Endometrial microvascular endothelial cells (primary cell): Measurements from ENCODE around the gene EFCAB14. TPM values are rescaled to one million over a fixed set of nuclear protein-coding genes. Genes with fewer than 3 reads are reported as not detected.
"Not testable (repeated sequence)": the region's sequence is repeated elsewhere in the genome, so short reads cannot be mapped to it uniquely, and the experiment has no call there.

Experiments
- in situ Hi-C: cut with HindIII; loops from 2 replicates; pipeline ENCODE4 v1.10.0; 2017; ENCODE audit warnings: low sequenced_read_pairs, low pct_unique_long_range_greater_than_20kb; ENCODE audit errors: inconsistent ontology term
- total RNA-seq: library from RNA; depleted of rRNA; stranded (reverse); fragments of >200 nt; gene quantifications from one replicate; pipeline ENCODE4 v1.2.3, GENCODE V29; 2015; ENCODE audit errors: inconsistent ontology term

EFCAB14 gene
- total RNA-seq, 1 donor from 2014 or later = 46.5 TPM

GRCh38 chr1:46662919-46663318 lies 56.0 kb downstream of the EFCAB14 start:
- in situ Hi-C loops = not testable (repeated sequence)

- in situ Hi-C loops = not testable (repeated sequence)
These were observed 58.8 kb downstream of the EFCAB14 start for GRCh38 chr1:46660116-46660515.

- in situ Hi-C loops = no loop called here
These were observed 59.5 kb downstream of the EFCAB14 start for GRCh38 chr1:46659307-46659870.

- in situ Hi-C loops = no loop called here
These were observed 61.1 kb downstream of the EFCAB14 start for GRCh38 chr1:46657775-46658174.

- in situ Hi-C loops = no loop called here
These were observed 62.3 kb downstream of the EFCAB14 start for GRCh38 chr1:46656643-46657042.

GRCh38 chr1:46655848-46656247 lies 63.1 kb downstream of the EFCAB14 start:
- in situ Hi-C loops = no loop called here

GRCh38 chr1:46654698-46655097 lies 64.2 kb downstream of the EFCAB14 start:
- in situ Hi-C loops = not testable (repeated sequence)

- in situ Hi-C loops = no loop called here
These were observed 64.9 kb downstream of the EFCAB14 start for GRCh38 chr1:46654012-46654411.

- in situ Hi-C loops = no loop called here
These were observed 65.4 kb downstream of the EFCAB14 start for GRCh38 chr1:46653405-46653958.

GRCh38 chr1:46652321-46653100 lies 66.4 kb downstream of the EFCAB14 start:
- in situ Hi-C loops = no loop called here

- in situ Hi-C loops = not testable (repeated sequence)
These were observed 67.8 kb downstream of the EFCAB14 start for GRCh38 chr1:46651152-46651551.

- in situ Hi-C loops = no loop called here
These were observed 68.4 kb downstream of the EFCAB14 start for GRCh38 chr1:46650491-46650890.

- in situ Hi-C loops = no loop called here
These were observed 69.2 kb downstream of the EFCAB14 start for GRCh38 chr1:46649764-46650163.

- in situ Hi-C loops = no loop called here
These were observed 71.3 kb downstream of the EFCAB14 start for GRCh38 chr1:46647611-46648010.

GRCh38 chr1:46646844-46647243 lies 72.1 kb downstream of the EFCAB14 start:
- in situ Hi-C loops = no loop called here

- in situ Hi-C loops = no loop called here
These were observed 72.6 kb downstream of the EFCAB14 start for GRCh38 chr1:46646331-46646730.

GRCh38 chr1:46645815-46646214 lies 73.1 kb downstream of the EFCAB14 start:
- in situ Hi-C loops = no loop called here

GRCh38 chr1:46643368-46643775 lies 75.5 kb downstream of the EFCAB14 start:
- in situ Hi-C loops = no loop called here

GRCh38 chr1:46642115-46642680 lies 76.7 kb downstream of the EFCAB14 start:
- in situ Hi-C loops = no loop called here

GRCh38 chr1:46639547-46639946 lies 79.4 kb downstream of the EFCAB14 start:
- in situ Hi-C loops = no loop called here
